Activated naive CD8-positive, alpha-beta T cell treated with anti-CD3 and anti-CD28 coated beads, Interleukin-2, amount 50 U/mL, for 24 hours (primary cell): ENCODE data around the gene AOAH.

Experiments used
- ATAC-seq: fragments of 150-1000 bp; cut with Tn5 transposase; one replicate; pipeline ENCODE4 v1.10.0; 2021
- DNase-seq: peaks from one replicate; pipeline ENCODE4 v3.0.0; 2021
- H3K27ac Mint-ChIP-seq: one replicate; pipeline ENCODE4 v1.8.0; 2021; ENCODE audit warnings: mild to moderate bottlenecking, mixed read lengths
- H3K27me3 Mint-ChIP-seq: one replicate; pipeline ENCODE4 v1.8.0; 2021; ENCODE audit warnings: mixed read lengths
- H3K36me3 Mint-ChIP-seq: one replicate; pipeline ENCODE4 v1.8.0; 2021; ENCODE audit warnings: low read depth, mixed read lengths
- H3K4me1 Mint-ChIP-seq: one replicate; pipeline ENCODE4 v1.8.0; 2021; ENCODE audit warnings: mixed read lengths
- H3K4me3 Mint-ChIP-seq: one replicate; pipeline ENCODE4 v1.8.0; 2021; ENCODE audit warnings: mild to moderate bottlenecking, moderate library complexity, mixed read lengths
- H3K9me3 Mint-ChIP-seq: one replicate; pipeline ENCODE4 v1.8.0; 2021; ENCODE audit warnings: mixed read lengths

The AOAH gene

GRCh38 chr7:36723951-36724664 is at the start of gene AOAH:
Gene AOAH (minus strand): TSS chr7:36724494. CDS start chr7:36724148, 346 bp downstream.
- H3K27me3 Mint-ChIP-seq = no peaks in the 10 kb centered on the region
- peaks cover 5% of the 10 kb centered on the region for H3K9me3 Mint-ChIP-seq
- H3K4me3 Mint-ChIP-seq = peak within 1 kb of the TSS; percentile 83
- H3K36me3 Mint-ChIP-seq = no peaks in the 10 kb centered on the region
- H3K4me1 Mint-ChIP-seq = peaks cover 87% of the 10 kb centered on the region
- ATAC-seq (peak; percentile 73), DNase-seq (peak; percentile 62)
- peak within 1 kb of the TSS; percentile 92 for H3K27ac Mint-ChIP-seq

- no peak for ATAC-seq
- Mint-ChIP-seq H3K36me3 (no peaks in the 10 kb centered on the region), H3K4me3 (no peak overlapping the region), H3K27ac (no peak overlapping the region), H3K4me1 (peaks cover 25% of the 10 kb centered on the region), H3K9me3 (no peaks in the 10 kb centered on the region), H3K27me3 (no peaks in the 10 kb centered on the region)
- DNase-seq = no peak
Measured at GRCh38 chr7:36766451-36766850, 42.2 kb upstream of the AOAH start.

GRCh38 chr7:36765605-36766004 is 41.3 kb upstream of the AOAH start:
- Mint-ChIP-seq H3K4me1 (peaks cover 25% of the 10 kb centered on the region), H3K4me3 (no peak overlapping the region), H3K36me3 (no peaks in the 10 kb centered on the region), H3K27me3 (no peaks in the 10 kb centered on the region), H3K9me3 (no peaks in the 10 kb centered on the region), H3K27ac (no peak overlapping the region)
- peak; percentile 19 for DNase-seq
- ATAC-seq = peak; percentile 97

- H3K27me3 Mint-ChIP-seq = no peaks in the 10 kb centered on the region
- H3K9me3 Mint-ChIP-seq = no peaks in the 10 kb centered on the region
- ATAC-seq (no peak), DNase-seq (no peak)
- peaks cover 25% of the 10 kb centered on the region for H3K4me1 Mint-ChIP-seq
- H3K4me3 Mint-ChIP-seq = no peak overlapping the region
- H3K36me3 Mint-ChIP-seq = no peaks in the 10 kb centered on the region
- no peak overlapping the region for H3K27ac Mint-ChIP-seq
Measured at GRCh38 chr7:36764929-36765328, 40.6 kb upstream of the AOAH start.

- Mint-ChIP-seq H3K4me3 (no peak overlapping the region), H3K9me3 (no peaks in the 10 kb centered on the region), H3K27me3 (no peaks in the 10 kb centered on the region), H3K27ac (no peak overlapping the region), H3K36me3 (no peaks in the 10 kb centered on the region), H3K4me1 (peaks cover 25% of the 10 kb centered on the region)
- ATAC-seq (no peak), DNase-seq (no peak)
Measured at GRCh38 chr7:36763132-36763816, 39.0 kb upstream of the AOAH start.

GRCh38 chr7:36762394-36762793 is 38.1 kb upstream of the AOAH start:
- no peaks in the 10 kb centered on the region for H3K36me3 Mint-ChIP-seq
- no peak overlapping the region for H3K27ac Mint-ChIP-seq
- no peak for ATAC-seq
- H3K9me3 Mint-ChIP-seq = no peaks in the 10 kb centered on the region
- no peak for DNase-seq
- H3K4me3 Mint-ChIP-seq = no peak overlapping the region
- H3K4me1 Mint-ChIP-seq = peaks cover 23% of the 10 kb centered on the region
- H3K27me3 Mint-ChIP-seq = no peaks in the 10 kb centered on the region

GRCh38 chr7:36761835-36762234 is 37.5 kb upstream of the AOAH start:
- no peaks in the 10 kb centered on the region for H3K27me3 Mint-ChIP-seq
- peaks cover 20% of the 10 kb centered on the region for H3K4me1 Mint-ChIP-seq
- no peaks in the 10 kb centered on the region for H3K36me3 Mint-ChIP-seq
- no peak overlapping the region for H3K4me3 Mint-ChIP-seq
- DNase-seq = no peak
- no peak overlapping the region for H3K27ac Mint-ChIP-seq
- H3K9me3 Mint-ChIP-seq = no peaks in the 10 kb centered on the region
- ATAC-seq = no peak

GRCh38 chr7:36760856-36761762 is 36.8 kb upstream of the AOAH start:
- H3K4me3 Mint-ChIP-seq = no peak overlapping the region

GRCh38 chr7:36758879-36759278 is 34.6 kb upstream of the AOAH start:
- H3K27me3 Mint-ChIP-seq = no peaks in the 10 kb centered on the region
- ATAC-seq (no peak), DNase-seq (no peak)
- no peaks in the 10 kb centered on the region for H3K9me3 Mint-ChIP-seq
- peaks cover 3% of the 10 kb centered on the region for H3K4me1 Mint-ChIP-seq
- no peak overlapping the region for H3K27ac Mint-ChIP-seq
- H3K36me3 Mint-ChIP-seq = no peaks in the 10 kb centered on the region
- H3K4me3 Mint-ChIP-seq = no peak overlapping the region

More at GRCh38 chr7:36760856-36761762, 36.8 kb upstream of the AOAH start:
- H3K27me3 Mint-ChIP-seq = no peaks in the 10 kb centered on the region
- no peak overlapping the region for H3K27ac Mint-ChIP-seq
- H3K9me3 Mint-ChIP-seq = no peaks in the 10 kb centered on the region
- DNase-seq (no peak), ATAC-seq (no peak)
- H3K36me3 Mint-ChIP-seq = no peaks in the 10 kb centered on the region
- H3K4me1 Mint-ChIP-seq = peaks cover 18% of the 10 kb centered on the region

GRCh38 chr7:36755484-36755883 is 31.2 kb upstream of the AOAH start:
- DNase-seq = no peak
- Mint-ChIP-seq H3K27me3 (no peaks in the 10 kb centered on the region), H3K4me3 (no peak overlapping the region), H3K36me3 (no peaks in the 10 kb centered on the region), H3K9me3 (no peaks in the 10 kb centered on the region), H3K4me1 (peaks cover 3% of the 10 kb centered on the region), H3K27ac (no peak overlapping the region)
- ATAC-seq = no peak

GRCh38 chr7:36752026-36752711 is 27.9 kb upstream of the AOAH start:
- DNase-seq (no peak), ATAC-seq (no peak)
- H3K36me3 Mint-ChIP-seq = no peaks in the 10 kb centered on the region
- no peak overlapping the region for H3K4me3 Mint-ChIP-seq
- H3K27ac Mint-ChIP-seq = no peak overlapping the region
- H3K27me3 Mint-ChIP-seq = no peaks in the 10 kb centered on the region
- H3K9me3 Mint-ChIP-seq = no peaks in the 10 kb centered on the region
- peaks cover 32% of the 10 kb centered on the region for H3K4me1 Mint-ChIP-seq

GRCh38 chr7:36750451-36750850 is 26.2 kb upstream of the AOAH start:
- peaks cover 44% of the 10 kb centered on the region for H3K4me1 Mint-ChIP-seq
- no peak for DNase-seq

GRCh38 chr7:36749282-36749960 is 25.1 kb upstream of the AOAH start:
- Mint-ChIP-seq H3K4me1 (peaks cover 46% of the 10 kb centered on the region), H3K36me3 (no peaks in the 10 kb centered on the region), H3K9me3 (no peaks in the 10 kb centered on the region), H3K27ac (no peak overlapping the region), H3K4me3 (no peak overlapping the region), H3K27me3 (no peaks in the 10 kb centered on the region)
- DNase-seq (no peak), ATAC-seq (no peak)

More at GRCh38 chr7:36750451-36750850, 26.2 kb upstream of the AOAH start:
- ATAC-seq = no peak
- no peaks in the 10 kb centered on the region for H3K36me3 Mint-ChIP-seq
- H3K27ac Mint-ChIP-seq = no peak overlapping the region
- no peaks in the 10 kb centered on the region for H3K27me3 Mint-ChIP-seq
- H3K9me3 Mint-ChIP-seq = no peaks in the 10 kb centered on the region
- no peak overlapping the region for H3K4me3 Mint-ChIP-seq
